ENCODE results near the gene NKTR. TPM values are rescaled to one million over a fixed set of nuclear protein-coding genes. Genes with fewer than 3 reads are reported as not detected.

NKTR gene
- total and polyA plus RNA-seq, 9 of the 15 experiments (the other 6 are each of a cell fraction or from before 2014, with no cell fraction given), result 19.7 to 123 (median 92.6) TPM

DNA sequence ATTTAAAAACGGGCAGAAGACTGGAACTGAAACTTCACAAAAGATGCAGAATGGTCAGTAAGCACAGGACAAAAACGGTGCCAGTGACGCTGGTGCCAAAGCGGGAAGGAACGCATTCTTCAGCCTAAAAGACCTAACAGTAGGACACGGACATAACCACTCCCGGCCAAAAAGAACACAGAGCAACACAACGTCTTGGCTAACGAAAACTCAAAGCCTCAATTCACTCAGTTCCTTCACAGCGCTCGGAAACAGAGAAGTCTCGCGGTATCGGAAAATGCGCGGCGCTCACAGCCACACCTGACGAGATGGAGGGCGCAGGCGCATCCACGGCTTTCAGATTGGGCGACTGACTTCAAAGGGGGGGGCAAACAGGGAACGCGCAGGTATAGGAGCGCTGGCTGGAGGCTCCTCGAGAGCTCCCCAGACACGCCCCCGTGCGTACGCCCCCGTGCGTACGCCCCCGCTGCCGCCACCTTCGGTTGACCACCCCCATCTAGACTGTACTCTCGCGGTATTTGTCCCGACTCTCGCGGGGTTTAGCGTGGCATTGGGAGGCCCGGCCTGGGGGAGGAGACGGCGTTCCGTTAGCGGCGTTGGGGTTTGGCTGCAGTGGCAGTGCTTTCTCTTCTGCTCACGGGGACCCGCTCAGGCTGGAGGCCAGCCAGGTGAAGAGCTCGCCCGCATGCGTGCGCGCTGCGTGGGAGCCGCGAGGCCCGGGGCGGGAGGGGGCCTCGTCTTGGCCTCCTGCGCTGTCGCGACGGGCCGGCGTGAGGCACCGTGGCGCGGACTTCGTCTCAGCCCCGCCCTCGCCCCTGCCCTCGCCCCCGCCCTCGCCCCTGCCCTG is at the start of gene NKTR (continued):
- TF ChIP-seq CHD4 (IDR thresholded peaks at IDR 0.05; ENCODE audit: insufficient read depth, insufficient replicate concordance, low read depth, low read length, poor library complexity, severe bottlenecking), result no peak
- no peak for TF ChIP-seq ZNF347 (CRISPR knock-in tag; IDR thresholded peaks at IDR 0.05; ENCODE audit: low read depth)
- no peak for TF ChIP-seq IRF9 (tag; IDR thresholded peaks at IDR 0.05)
- TF ChIP-seq KAT7 (CRISPR knock-in tag; IDR thresholded peaks at IDR 0.05; ENCODE audit: borderline replicate concordance), result peak; percentile 1; the same call in 1 of the 2 replicates
- TF ChIP-seq KLF10 (CRISPR knock-in tag; IDR thresholded peaks at IDR 0.05), result no peak
- TF ChIP-seq HNRNPL (IDR thresholded peaks at IDR 0.05; ENCODE audit: low read depth, low read length), result no peak
- TF ChIP-seq HOMEZ (CRISPR knock-in tag; IDR thresholded peaks at IDR 0.05), result no peak
- TF ChIP-seq NFE2L1 (tag; IDR thresholded peaks at IDR 0.05; ENCODE audit: borderline replicate concordance, low read depth), result no peak
- no peak for TF ChIP-seq ILF3 (IDR thresholded peaks at IDR 0.05; ENCODE audit: borderline replicate concordance)
- no peak; a peak in 1 of 4 replicates for TF ChIP-seq ARNT (IDR thresholded peaks at IDR 0.05)
- TF ChIP-seq POLR3A (IDR thresholded peaks at IDR 0.05; ENCODE audit: borderline replicate concordance, extremely low read depth, insufficient read depth, insufficient read length), result no peak
- TF ChIP-seq, protein P1, sequence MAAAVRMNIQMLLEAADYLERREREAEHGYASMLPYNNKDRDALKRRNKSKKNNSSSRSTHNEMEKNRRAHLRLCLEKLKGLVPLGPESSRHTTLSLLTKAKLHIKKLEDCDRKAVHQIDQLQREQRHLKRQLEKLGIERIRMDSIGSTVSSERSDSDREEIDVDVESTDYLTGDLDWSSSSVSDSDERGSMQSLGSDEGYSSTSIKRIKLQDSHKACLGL (CRISPR knock-in tag; IDR thresholded peaks at IDR 0.05; ENCODE audit: borderline replicate concordance, poor library complexity, severe bottlenecking), result no peak
- no peak for TF ChIP-seq THRAP3 (IDR thresholded peaks at IDR 0.05; ENCODE audit: borderline replicate concordance)
- TF ChIP-seq GTF3C2 (IDR thresholded peaks at IDR 0.05; ENCODE audit: borderline replicate concordance, extremely low read depth, insufficient read length), result no peak
- TF ChIP-seq SREBF1 (IDR thresholded peaks at IDR 0.05; ENCODE audit: borderline replicate concordance, low read depth, low read length), result no peak
- TF ChIP-seq, protein P2, sequence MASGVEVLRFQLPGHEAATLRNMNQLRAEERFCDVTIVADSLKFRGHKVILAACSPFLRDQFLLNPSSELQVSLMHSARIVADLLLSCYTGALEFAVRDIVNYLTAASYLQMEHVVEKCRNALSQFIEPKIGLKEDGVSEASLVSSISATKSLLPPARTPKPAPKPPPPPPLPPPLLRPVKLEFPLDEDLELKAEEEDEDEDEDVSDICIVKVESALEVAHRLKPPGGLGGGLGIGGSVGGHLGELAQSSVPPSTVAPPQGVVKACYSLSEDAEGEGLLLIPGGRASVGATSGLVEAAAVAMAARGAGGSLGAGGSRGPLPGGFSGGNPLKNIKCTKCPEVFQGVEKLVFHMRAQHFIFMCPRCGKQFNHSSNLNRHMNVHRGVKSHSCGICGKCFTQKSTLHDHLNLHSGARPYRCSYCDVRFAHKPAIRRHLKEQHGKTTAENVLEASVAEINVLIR (CRISPR knock-in tag; IDR thresholded peaks at IDR 0.05), result no peak
- no peak for TF ChIP-seq EZH2 (IDR thresholded peaks at IDR 0.05; ENCODE audit: borderline replicate concordance, low read depth, low read length)
- peak; percentile 78 for TF ChIP-seq TAF9B (IDR thresholded peaks at IDR 0.05; ENCODE audit: partially characterized antibody)
- no peak for TF ChIP-seq COPS2 (conservative IDR thresholded peaks at IDR 0.05)

All from K562 (cell line).